ENCODE measurements around the gene NXPH1. TPM values are rescaled to one million over a fixed set of nuclear protein-coding genes. Genes with fewer than 3 reads are reported as not detected.

Gene NXPH1
- total RNA-seq, 1 donor from 2014 or later: not detected

DNA sequence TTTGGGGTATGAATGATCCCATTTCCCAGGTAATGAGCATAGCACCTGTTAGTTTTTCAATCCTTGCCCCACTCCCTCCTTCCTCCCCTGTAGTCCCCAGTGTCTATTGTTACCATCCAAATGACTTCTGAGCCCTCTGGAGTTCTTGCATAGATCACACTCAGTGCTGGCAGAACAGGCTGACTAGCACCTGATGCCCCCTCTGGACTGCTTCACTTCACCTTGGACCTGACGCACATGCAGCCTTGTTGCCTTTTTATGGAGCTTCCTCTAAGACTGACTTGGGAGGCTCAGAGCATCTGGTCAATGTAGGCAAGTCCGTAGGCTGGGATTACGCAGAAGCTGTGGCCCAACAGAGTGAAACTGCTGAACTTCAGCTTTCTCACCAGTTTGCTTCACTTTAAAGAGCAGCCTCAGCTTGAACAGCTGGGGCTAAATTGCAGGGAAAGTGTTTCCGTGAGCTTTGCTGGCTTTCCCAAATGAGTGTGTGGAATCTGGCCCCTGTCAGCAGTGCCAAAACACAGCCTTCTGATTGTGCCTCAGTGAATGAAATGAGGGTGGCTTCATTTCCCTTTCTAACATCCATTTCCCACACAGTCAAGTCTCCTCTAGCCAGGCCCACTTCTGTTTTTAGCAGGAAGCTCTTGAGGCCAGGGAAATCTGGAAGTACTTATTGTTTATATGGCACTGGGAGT is 48.5 kb downstream of the NXPH1 start:
- no peak overlapping the region for H3K27ac Mint-ChIP-seq
- H3K36me3 Mint-ChIP-seq: no peaks in the 10 kb centered on the region

DNA sequence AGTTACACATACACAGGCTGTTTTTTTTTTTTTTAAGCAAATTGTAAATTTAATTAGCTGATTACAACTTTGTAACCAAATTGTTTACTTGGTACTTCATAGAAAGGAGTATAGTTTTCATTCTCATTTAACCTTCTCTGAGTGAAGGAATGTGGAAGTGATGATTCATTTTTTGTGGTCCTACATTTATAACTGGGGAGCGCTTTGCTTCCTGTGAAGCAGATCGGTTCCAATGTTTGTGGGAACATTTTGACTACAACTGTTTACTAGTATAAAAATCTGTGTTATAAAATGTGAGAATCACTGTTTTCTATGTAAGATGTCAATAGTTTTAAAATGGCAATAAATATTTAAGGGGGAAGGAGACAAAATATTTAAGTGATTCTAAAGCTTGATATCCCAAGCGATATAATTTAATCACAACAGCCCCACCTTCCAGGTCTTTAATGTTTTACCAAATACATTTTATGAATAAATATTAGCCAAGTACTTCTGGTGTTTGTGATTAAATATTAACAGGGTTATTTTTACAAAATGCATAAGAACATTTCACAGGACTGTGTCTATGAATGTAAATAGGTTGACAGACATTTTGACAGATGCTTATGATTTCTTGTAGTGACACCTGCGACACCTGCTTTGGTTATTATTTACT is 57.1 kb downstream of the NXPH1 start:
- H3K9ac ChIP-seq: no peak overlapping the region
- H3F3A ChIP-seq (ENCODE audit: low read depth): no peaks in the 10 kb centered on the region
- peaks cover 2% of the 10 kb centered on the region for H3K27me3 Mint-ChIP-seq (ENCODE audit: insufficient read depth, low read depth)
- no peak overlapping the region for H3K4me3 Mint-ChIP-seq
- no peaks in the 10 kb centered on the region for H3K9me3 ChIP-seq (ENCODE audit: low read depth)
- TF ChIP-seq, protein P1, sequence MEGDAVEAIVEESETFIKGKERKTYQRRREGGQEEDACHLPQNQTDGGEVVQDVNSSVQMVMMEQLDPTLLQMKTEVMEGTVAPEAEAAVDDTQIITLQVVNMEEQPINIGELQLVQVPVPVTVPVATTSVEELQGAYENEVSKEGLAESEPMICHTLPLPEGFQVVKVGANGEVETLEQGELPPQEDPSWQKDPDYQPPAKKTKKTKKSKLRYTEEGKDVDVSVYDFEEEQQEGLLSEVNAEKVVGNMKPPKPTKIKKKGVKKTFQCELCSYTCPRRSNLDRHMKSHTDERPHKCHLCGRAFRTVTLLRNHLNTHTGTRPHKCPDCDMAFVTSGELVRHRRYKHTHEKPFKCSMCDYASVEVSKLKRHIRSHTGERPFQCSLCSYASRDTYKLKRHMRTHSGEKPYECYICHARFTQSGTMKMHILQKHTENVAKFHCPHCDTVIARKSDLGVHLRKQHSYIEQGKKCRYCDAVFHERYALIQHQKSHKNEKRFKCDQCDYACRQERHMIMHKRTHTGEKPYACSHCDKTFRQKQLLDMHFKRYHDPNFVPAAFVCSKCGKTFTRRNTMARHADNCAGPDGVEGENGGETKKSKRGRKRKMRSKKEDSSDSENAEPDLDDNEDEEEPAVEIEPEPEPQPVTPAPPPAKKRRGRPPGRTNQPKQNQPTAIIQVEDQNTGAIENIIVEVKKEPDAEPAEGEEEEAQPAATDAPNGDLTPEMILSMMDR (IDR thresholded peaks at IDR 0.05): no peak
- TF ChIP-seq EZH2phosphoT487 (IDR thresholded peaks at IDR 0.05): no peak
- TF ChIP-seq EZH2 (IDR thresholded peaks at IDR 0.05): no peak
- DNase-seq (ENCODE audit: low spot score): no peak
- H3K4me1 ChIP-seq: no peaks in the 10 kb centered on the region
- no peak overlapping the region for H3K4me2 ChIP-seq
- no peaks in the 10 kb centered on the region for H3K9me3 Mint-ChIP-seq
- no peak overlapping the region for H3K27ac ChIP-seq
- no peak overlapping the region for H3K4me3 ChIP-seq
- H4K20me1 ChIP-seq (ENCODE audit: low read depth): no peaks in the 10 kb centered on the region
- no peaks in the 10 kb centered on the region for H3K27me3 ChIP-seq
- H3K36me3 ChIP-seq: no peaks in the 10 kb centered on the region
- no peaks in the 10 kb centered on the region for H3K36me3 Mint-ChIP-seq
- no peak overlapping the region for H3K27ac Mint-ChIP-seq
- no peaks in the 10 kb centered on the region for H3K79me2 ChIP-seq (ENCODE audit: low read depth)
- no peaks in the 10 kb centered on the region for H3K4me1 Mint-ChIP-seq
- H2AFZ ChIP-seq (replicated peaks): no peak overlapping the region

More for the DNA sequence above, 48.5 kb downstream of the NXPH1 start:
- no peak for TF ChIP-seq EZH2 (IDR thresholded peaks at IDR 0.05)
- Mint-ChIP-seq H3K27me3 (ENCODE audit: insufficient read depth, low read depth) (no peaks in the 10 kb centered on the region), H3K9me3 (peaks cover 4% of the 10 kb centered on the region), H3K4me1 (no peaks in the 10 kb centered on the region), H3K4me3 (no peak overlapping the region)
- Histone ChIP-seq H3K9me3 (ENCODE audit: low read depth) (peaks cover 7% of the 10 kb centered on the region), H2AFZ (replicated peaks) (no peak overlapping the region), H3K79me2 (ENCODE audit: low read depth) (no peaks in the 10 kb centered on the region), H4K20me1 (ENCODE audit: low read depth) (no peaks in the 10 kb centered on the region), H3K4me1 (no peaks in the 10 kb centered on the region), H3K36me3 (no peaks in the 10 kb centered on the region), H3K4me2 (no peak overlapping the region), H3K27ac (no peak overlapping the region), H3K4me3 (no peak overlapping the region), H3K9ac (no peak overlapping the region), H3F3A (ENCODE audit: low read depth) (no peaks in the 10 kb centered on the region), H3K27me3 (no peaks in the 10 kb centered on the region)
- no peak for DNase-seq (ENCODE audit: low spot score)

GRCh38 chr7:8491106-8491505 is 57.7 kb downstream of the NXPH1 start:
- H4K20me1 ChIP-seq (ENCODE audit: low read depth): no peaks in the 10 kb centered on the region
- no peak overlapping the region for H3K9ac ChIP-seq
- Mint-ChIP-seq H3K4me3 (no peak overlapping the region), H3K27ac (no peak overlapping the region), H3K9me3 (no peaks in the 10 kb centered on the region), H3K27me3 (ENCODE audit: insufficient read depth, low read depth) (peaks cover 2% of the 10 kb centered on the region), H3K36me3 (no peaks in the 10 kb centered on the region), H3K4me1 (no peaks in the 10 kb centered on the region)
- H3K4me2 ChIP-seq: no peak overlapping the region
- H3K27me3 ChIP-seq: no peaks in the 10 kb centered on the region
- TF ChIP-seq, protein P1 (IDR thresholded peaks at IDR 0.05): no peak
- TF ChIP-seq EZH2 (IDR thresholded peaks at IDR 0.05) (no peak), EZH2phosphoT487 (IDR thresholded peaks at IDR 0.05) (no peak)
- no peak overlapping the region for H3K4me3 ChIP-seq
- DNase-seq (ENCODE audit: low spot score): no peak
- H3K36me3 ChIP-seq: no peaks in the 10 kb centered on the region
- no peak overlapping the region for H3K27ac ChIP-seq
- no peak overlapping the region for H2AFZ ChIP-seq (replicated peaks)
- H3K9me3 ChIP-seq (ENCODE audit: low read depth): no peaks in the 10 kb centered on the region
- H3K4me1 ChIP-seq: no peaks in the 10 kb centered on the region
- H3F3A ChIP-seq (ENCODE audit: low read depth): no peaks in the 10 kb centered on the region
- no peaks in the 10 kb centered on the region for H3K79me2 ChIP-seq (ENCODE audit: low read depth)
